Activated CD8-positive, alpha-beta memory T cell treated with anti-CD3 and anti-CD28 coated beads for 36 hours (primary cell): ENCODE measurements around the gene PTPRT. TPM values are rescaled to one million over a fixed set of nuclear protein-coding genes. Genes with fewer than 3 reads are reported as not detected.

Experiments used
- CTCF ChIA-PET: fragments of 350-600 bp; sonication (Branson Sonifier 250); formaldehyde crosslinking; loops from one replicate; lab custom pipeline; 2021; ENCODE audit warnings: antibody characterized with exemption; lab: Charles Lee
- POLR2A ChIA-PET: fragments of 350-600 bp; sonication (Branson Sonifier 250); formaldehyde crosslinking; loops from one replicate; lab custom pipeline; 2021; ENCODE audit warnings: antibody characterized with exemption; lab: Charles Lee
- total RNA-seq, 2 experiments: library from RNA; stranded (reverse); gene quantifications; one replicate each; pipeline ENCODE4 v1.2.3, GENCODE V29; 2021

PTPRT gene
- total RNA-seq, 2 experiments from 2014 or later, result not detected

- POLR2A ChIA-PET, result no interaction called here
- CTCF ChIA-PET, result no interaction called here
These were observed 484.2 kb downstream of the PTPRT start for GRCh38 chr20:42705550-42705949.

- POLR2A ChIA-PET, result no interaction called here
- CTCF ChIA-PET, result no interaction called here
These were observed 486.0 kb downstream of the PTPRT start for GRCh38 chr20:42703744-42704143.

- CTCF ChIA-PET, result no interaction called here
- POLR2A ChIA-PET, result no interaction called here
These were observed 487.8 kb downstream of the PTPRT start for GRCh38 chr20:42701948-42702347.

GRCh38 chr20:42700372-42700771 is 489.3 kb downstream of the PTPRT start:
- POLR2A ChIA-PET, result no interaction called here
- CTCF ChIA-PET, result no interaction called here

- CTCF ChIA-PET, result no interaction called here
These were observed 491.7 kb downstream of the PTPRT start for GRCh38 chr20:42697962-42698361.

GRCh38 chr20:42690842-42691437 is 498.8 kb downstream of the PTPRT start:
- ChIA-PET CTCF (no interaction called here), POLR2A (no interaction called here)

More at GRCh38 chr20:42697962-42698361, 491.7 kb downstream of the PTPRT start:
- POLR2A ChIA-PET, result no interaction called here

- POLR2A ChIA-PET, result no interaction called here
- CTCF ChIA-PET, result no interaction called here
These were observed 501.1 kb downstream of the PTPRT start for GRCh38 chr20:42688576-42688975.

GRCh38 chr20:42686057-42686456 is 503.6 kb downstream of the PTPRT start:
- CTCF ChIA-PET, result no interaction called here
- POLR2A ChIA-PET, result no interaction called here

- POLR2A ChIA-PET, result no interaction called here
- CTCF ChIA-PET, result no interaction called here
These were observed 510.8 kb downstream of the PTPRT start for GRCh38 chr20:42678895-42679294.

- POLR2A ChIA-PET, result no interaction called here
- CTCF ChIA-PET, result no interaction called here
These were observed 533.6 kb downstream of the PTPRT start for GRCh38 chr20:42656130-42656529.

GRCh38 chr20:42652266-42652665 is 537.4 kb downstream of the PTPRT start:
- CTCF ChIA-PET, result no interaction called here
- POLR2A ChIA-PET, result no interaction called here

GRCh38 chr20:42650191-42650746 is 539.4 kb downstream of the PTPRT start:
- ChIA-PET POLR2A (no interaction called here), CTCF (no interaction called here)

- POLR2A ChIA-PET, result no interaction called here
- CTCF ChIA-PET, result no interaction called here
These were observed 540.0 kb downstream of the PTPRT start for GRCh38 chr20:42649748-42650147.

- POLR2A ChIA-PET, result no interaction called here
- CTCF ChIA-PET, result no interaction called here
These were observed 543.5 kb downstream of the PTPRT start for GRCh38 chr20:42646250-42646649.

GRCh38 chr20:42641886-42642285 is 547.8 kb downstream of the PTPRT start:
- CTCF ChIA-PET, result no interaction called here
- POLR2A ChIA-PET, result no interaction called here

- ChIA-PET CTCF (no interaction called here), POLR2A (no interaction called here)
These were observed 550.6 kb downstream of the PTPRT start for GRCh38 chr20:42639140-42639539.

- POLR2A ChIA-PET, result no interaction called here
- CTCF ChIA-PET, result no interaction called here
These were observed 553.9 kb downstream of the PTPRT start for GRCh38 chr20:42635699-42636411.

- ChIA-PET POLR2A (no interaction called here), CTCF (no interaction called here)
These were observed 555.5 kb downstream of the PTPRT start for GRCh38 chr20:42634156-42634555.

- ChIA-PET POLR2A (no interaction called here), CTCF (no interaction called here)
These were observed 561.0 kb downstream of the PTPRT start for GRCh38 chr20:42628683-42629082.

GRCh38 chr20:42613076-42613475 is 576.6 kb downstream of the PTPRT start:
- ChIA-PET POLR2A (no interaction called here), CTCF (no interaction called here)
